ENCODE results near the gene SPRY4.

SPRY4 gene

DNA sequence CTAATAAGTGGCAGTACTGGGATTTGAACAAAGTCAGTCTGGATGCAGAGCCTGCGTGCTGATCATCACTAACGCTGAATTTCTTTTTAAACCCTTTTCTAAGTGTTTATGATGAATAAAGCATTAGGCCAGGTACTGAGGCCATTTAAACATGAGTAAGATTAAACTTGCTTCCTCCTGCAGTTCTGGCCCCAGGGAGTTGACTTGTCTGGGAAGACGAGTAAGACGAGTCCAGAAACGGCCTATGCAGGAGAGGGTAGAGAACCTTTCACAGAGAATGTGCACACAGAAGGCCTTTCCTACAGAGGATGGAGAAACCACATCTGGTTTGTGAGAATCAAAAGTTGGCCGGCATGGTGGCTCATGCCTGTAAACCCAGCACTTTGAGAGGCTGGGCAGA, 42.9 kb downstream of the SPRY4 start:
- no peak for DNase-seq
- TF ChIP-seq, protein P1, sequence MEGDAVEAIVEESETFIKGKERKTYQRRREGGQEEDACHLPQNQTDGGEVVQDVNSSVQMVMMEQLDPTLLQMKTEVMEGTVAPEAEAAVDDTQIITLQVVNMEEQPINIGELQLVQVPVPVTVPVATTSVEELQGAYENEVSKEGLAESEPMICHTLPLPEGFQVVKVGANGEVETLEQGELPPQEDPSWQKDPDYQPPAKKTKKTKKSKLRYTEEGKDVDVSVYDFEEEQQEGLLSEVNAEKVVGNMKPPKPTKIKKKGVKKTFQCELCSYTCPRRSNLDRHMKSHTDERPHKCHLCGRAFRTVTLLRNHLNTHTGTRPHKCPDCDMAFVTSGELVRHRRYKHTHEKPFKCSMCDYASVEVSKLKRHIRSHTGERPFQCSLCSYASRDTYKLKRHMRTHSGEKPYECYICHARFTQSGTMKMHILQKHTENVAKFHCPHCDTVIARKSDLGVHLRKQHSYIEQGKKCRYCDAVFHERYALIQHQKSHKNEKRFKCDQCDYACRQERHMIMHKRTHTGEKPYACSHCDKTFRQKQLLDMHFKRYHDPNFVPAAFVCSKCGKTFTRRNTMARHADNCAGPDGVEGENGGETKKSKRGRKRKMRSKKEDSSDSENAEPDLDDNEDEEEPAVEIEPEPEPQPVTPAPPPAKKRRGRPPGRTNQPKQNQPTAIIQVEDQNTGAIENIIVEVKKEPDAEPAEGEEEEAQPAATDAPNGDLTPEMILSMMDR (IDR thresholded peaks at IDR 0.05; ENCODE audit: low read depth, low read length, missing control alignments): no peak
- in situ Hi-C loops (cut with HindIII; ENCODE audit: low pct_ligation_motif_present, low sequenced_read_pairs): no loop called here
- Histone ChIP-seq H3K27ac (no peak overlapping the region), H3K27me3 (replicated peaks) (no peaks in the 10 kb centered on the region), H3K36me3 (replicated peaks) (no peaks in the 10 kb centered on the region), H3K4me3 (ENCODE audit: low read depth, low read length) (no peak overlapping the region)

DNA sequence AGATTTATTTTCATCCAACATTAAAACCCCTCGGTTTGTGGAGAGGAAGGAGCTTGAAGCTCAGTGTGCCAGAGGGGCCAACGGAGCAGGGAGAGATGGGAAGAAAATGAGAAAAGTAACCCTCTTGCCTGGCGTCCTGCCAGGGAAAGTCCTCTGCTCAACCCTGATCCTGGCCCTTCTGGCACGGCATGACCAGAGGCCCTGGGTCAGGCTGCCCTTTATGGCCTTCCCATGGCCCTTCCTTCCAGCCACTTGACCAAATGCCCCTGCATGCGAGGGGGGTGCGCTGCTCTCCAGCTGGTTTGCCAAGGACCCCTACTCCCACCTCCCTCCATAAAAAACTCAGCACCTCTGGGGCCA, 43.8 kb downstream of the SPRY4 start:
- H3K27ac ChIP-seq: peak overlapping the region; percentile 82
- no peaks in the 10 kb centered on the region for H3K27me3 ChIP-seq (replicated peaks)
- no peaks in the 10 kb centered on the region for H3K36me3 ChIP-seq (replicated peaks)
- no peak overlapping the region for H3K4me3 ChIP-seq (ENCODE audit: low read depth, low read length)
- no peak for DNase-seq
- in situ Hi-C loops (cut with HindIII; ENCODE audit: low pct_ligation_motif_present, low sequenced_read_pairs): no loop called here
- TF ChIP-seq, protein P1 (IDR thresholded peaks at IDR 0.05; ENCODE audit: low read depth, low read length, missing control alignments): no peak

DNA sequence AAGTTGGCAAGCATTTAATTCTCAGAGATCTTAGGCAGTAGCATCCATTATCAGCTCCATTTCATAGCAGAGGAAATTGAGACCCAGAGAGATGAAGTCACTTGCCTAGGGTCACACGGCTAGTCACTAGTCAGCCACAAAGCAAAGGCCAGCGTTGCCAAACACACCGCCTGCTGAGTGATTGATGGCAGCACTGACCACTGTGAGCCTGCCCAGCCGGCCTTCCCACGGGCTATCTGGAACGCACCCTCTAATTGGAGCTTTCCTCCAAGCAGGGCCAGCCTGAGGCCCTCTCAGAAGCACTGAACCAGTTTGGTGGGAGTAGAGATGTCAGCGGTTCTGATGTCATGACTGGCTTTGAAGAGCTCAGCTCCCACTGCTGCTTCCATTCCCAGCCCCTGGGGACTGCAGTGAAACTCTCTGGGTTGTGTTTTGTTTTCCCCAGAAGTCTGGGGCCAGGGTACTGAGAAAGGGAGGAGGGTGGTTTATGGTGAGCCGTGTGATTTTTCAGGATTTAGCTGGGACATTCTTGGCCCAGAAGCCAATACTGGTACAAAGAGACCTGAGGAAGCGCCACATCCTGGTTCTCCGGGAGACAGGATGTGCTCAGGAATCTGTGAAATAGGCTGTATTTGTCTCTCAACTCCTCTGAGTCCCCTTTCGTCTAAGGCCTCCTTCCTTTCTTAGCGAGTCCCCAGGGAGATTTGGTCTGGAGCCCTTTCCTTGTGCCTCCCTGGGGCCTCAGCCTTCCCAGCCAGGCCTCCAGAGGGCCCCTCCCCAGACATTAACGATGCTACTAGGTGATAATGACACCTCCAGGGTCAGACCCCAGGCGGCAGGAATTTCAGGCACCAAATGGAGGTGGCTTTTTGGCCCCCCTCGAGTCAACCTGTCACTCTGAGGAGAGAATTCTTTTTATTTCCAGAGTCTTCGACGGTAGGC, 44.5 kb downstream of the SPRY4 start:
- peak; percentile 99 for DNase-seq
- Histone ChIP-seq H3K4me3 (ENCODE audit: low read depth, low read length) (no peak overlapping the region), H3K27me3 (replicated peaks) (no peaks in the 10 kb centered on the region), H3K27ac (peak overlapping the region; percentile 82), H3K36me3 (replicated peaks) (no peaks in the 10 kb centered on the region)
- TF ChIP-seq, protein P1 (IDR thresholded peaks at IDR 0.05; ENCODE audit: low read depth, low read length, missing control alignments): no peak
- in situ Hi-C loops (cut with HindIII; ENCODE audit: low pct_ligation_motif_present, low sequenced_read_pairs): no loop called here

DNA sequence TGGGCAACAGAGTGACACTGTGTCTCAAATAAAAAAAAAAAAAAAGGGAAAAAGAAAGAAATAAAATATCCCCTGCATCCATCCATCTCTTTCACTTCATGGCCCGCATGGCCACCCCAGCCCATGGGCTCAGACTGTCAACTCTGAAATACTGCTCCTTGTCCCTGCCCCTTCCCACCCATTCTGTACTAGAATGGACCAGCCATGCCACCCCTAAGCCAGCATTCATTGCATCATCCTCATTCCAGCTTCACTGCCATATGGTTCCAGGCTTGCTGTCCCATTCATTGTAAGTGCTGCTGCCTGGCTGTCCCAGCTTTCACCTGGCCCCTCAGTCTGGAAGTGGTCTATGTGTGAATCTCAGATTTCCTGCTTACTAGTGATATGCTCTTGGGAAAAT, 46.2 kb downstream of the SPRY4 start:
- no peak for DNase-seq
- Histone ChIP-seq H3K4me3 (ENCODE audit: low read depth, low read length) (no peak overlapping the region), H3K27ac (no peak overlapping the region), H3K36me3 (replicated peaks) (no peaks in the 10 kb centered on the region), H3K27me3 (replicated peaks) (no peaks in the 10 kb centered on the region)
- in situ Hi-C loops (cut with HindIII; ENCODE audit: low pct_ligation_motif_present, low sequenced_read_pairs): no loop called here
- TF ChIP-seq, protein P1 (IDR thresholded peaks at IDR 0.05; ENCODE audit: low read depth, low read length, missing control alignments): no peak

DNA sequence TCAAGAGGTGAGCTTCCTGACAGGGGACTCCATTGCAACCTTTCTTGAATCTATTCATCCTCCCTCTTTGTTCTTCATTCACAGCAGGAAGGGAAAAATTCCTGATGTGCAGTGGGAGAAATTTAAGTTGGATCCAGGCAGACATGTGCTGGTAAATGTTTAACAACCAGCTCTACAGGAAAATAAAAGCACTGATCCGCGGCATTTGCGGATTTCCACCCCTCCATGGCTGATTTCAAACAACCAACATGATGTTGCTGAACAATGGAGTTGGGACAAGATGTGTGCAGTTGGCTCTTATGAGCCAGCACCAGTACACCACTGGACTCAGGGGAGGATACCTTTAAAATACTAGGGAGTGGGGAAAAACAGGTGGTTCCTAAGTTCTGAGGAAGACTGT, 47.0 kb downstream of the SPRY4 start:
- in situ Hi-C loops (cut with HindIII; ENCODE audit: low pct_ligation_motif_present, low sequenced_read_pairs): no loop called here
- no peak for DNase-seq
- no peak overlapping the region for H3K4me3 ChIP-seq (ENCODE audit: low read depth, low read length)
- TF ChIP-seq, protein P1 (IDR thresholded peaks at IDR 0.05; ENCODE audit: low read depth, low read length, missing control alignments): no peak
- no peaks in the 10 kb centered on the region for H3K27me3 ChIP-seq (replicated peaks)
- H3K27ac ChIP-seq: no peak overlapping the region
- no peaks in the 10 kb centered on the region for H3K36me3 ChIP-seq (replicated peaks)

Measured in brain microvascular endothelial cell (primary cell).